Keratinocyte (primary cell): ENCODE measurements around the gene GALR1. TPM values are rescaled to one million over a fixed set of nuclear protein-coding genes. Genes with fewer than 3 reads are reported as not detected.

ENCODE experiments used
- DNase-seq: peaks from one replicate; pipeline ENCODE4 v3.0.0-alpha.2; 2011; ENCODE audit warnings: low read depth, missing footprints, low spot score
- FAIRE-seq: peaks from 2 replicates; lab custom pipeline; 2011; peaks lifted over from hg19 to GRCh38; lab: Jason Lieb, UNC
- H2AFZ ChIP-seq: 2 replicates; pipeline ENCODE4 v1.6.0; 2012; ENCODE audit warnings: low read length, control low read depth, inconsistent platforms; ENCODE audit not compliant: control insufficient read depth
- H3K27ac ChIP-seq: 2 replicates; pipeline ENCODE4 v1.5.1; 2011; ENCODE audit warnings: low read length; ENCODE audit not compliant: control insufficient read depth, insufficient read depth
- H3K27me3 ChIP-seq: 3 replicates; pipeline ENCODE4 v1.6.0; 2011; ENCODE audit warnings: low read length; ENCODE audit not compliant: control insufficient read depth, insufficient read depth; ENCODE audit errors: extremely low read depth
- H3K36me3 ChIP-seq, 2 experiments: 2 replicates in 1 of 2; 3 replicates in 1 of 2; pipeline ENCODE4 v1.5.1; 2011; ENCODE audit warnings: low read length in 2 of 2, mild to moderate bottlenecking in 1 of 2; ENCODE audit not compliant: control insufficient read depth in 2 of 2, insufficient read depth in 2 of 2; ENCODE audit errors: extremely low read depth in 1 of 2
- H3K4me1 ChIP-seq: 3 replicates; pipeline ENCODE4 v1.5.1; 2011; ENCODE audit warnings: low read length; ENCODE audit not compliant: control insufficient read depth, insufficient read depth; ENCODE audit errors: extremely low read depth
- H3K4me2 ChIP-seq: 3 replicates; pipeline ENCODE4 v1.6.0; 2011; ENCODE audit warnings: low read depth, low read length; ENCODE audit not compliant: control insufficient read depth, insufficient read depth; ENCODE audit errors: extremely low read depth
- H3K4me3 ChIP-seq, 3 experiments: fragments of 200-600 bp in 1 of 3; sonication (generic) in 1 of 3; 2 replicates in 2 of 3; 3 replicates in 1 of 3; pipeline ENCODE4 v1.5.1; 2011 to 2016; ENCODE audit warnings: low read length in 3 of 3, mild to moderate bottlenecking in 3 of 3, control low read depth in 2 of 3, inconsistent platforms in 1 of 3, low read depth in 1 of 3, mixed read lengths in 1 of 3, mixed run types in 1 of 3, moderate library complexity in 1 of 3; ENCODE audit not compliant: control insufficient read depth in 2 of 3, insufficient read depth in 2 of 3; ENCODE audit errors: extremely low read depth in 1 of 3
- H3K79me2 ChIP-seq: 2 replicates; pipeline ENCODE4 v1.6.0; 2012; ENCODE audit warnings: low read length; ENCODE audit not compliant: control insufficient read depth, insufficient read depth
- H3K9ac ChIP-seq: 3 replicates; pipeline ENCODE4 v1.6.0; 2011; ENCODE audit warnings: low read length; ENCODE audit not compliant: control insufficient read depth, insufficient read depth; ENCODE audit errors: extremely low read depth
- H3K9me1 ChIP-seq: 3 replicates; pipeline ENCODE4 v1.6.0; 2011; ENCODE audit warnings: low read length; ENCODE audit not compliant: control insufficient read depth, insufficient read depth; ENCODE audit errors: extremely low read depth
- H3K9me3 ChIP-seq: 2 replicates; pipeline ENCODE4 v1.5.1; 2012; ENCODE audit warnings: low read depth, low read length; ENCODE audit not compliant: control insufficient read depth
- H4K20me1 ChIP-seq: 3 replicates; pipeline ENCODE4 v1.6.0; 2011; ENCODE audit warnings: low read length; ENCODE audit not compliant: control insufficient read depth, insufficient read depth; ENCODE audit errors: extremely low read depth
- CTCF ChIP-seq, 3 experiments: IDR thresholded peaks in 1 of 3; conservative IDR thresholded peaks in 1 of 3; optimal IDR thresholded peaks in 1 of 3; 2 replicates in 2 of 3; 3 replicates in 1 of 3; pipeline versions ENCODE3 to v1.5.1; 2011; ENCODE audit warnings: low read length in 3 of 3, mild to moderate bottlenecking in 3 of 3, moderate library complexity in 2 of 3, control low read depth in 1 of 3, inconsistent platforms in 1 of 3; ENCODE audit not compliant: insufficient read depth in 2 of 3; ENCODE audit errors: extremely low read depth in 1 of 3
- EZH2 ChIP-seq: IDR thresholded peaks from one replicate; pipeline ENCODE4 v1.6.1; 2012; ENCODE audit warnings: inconsistent platforms, mild to moderate bottlenecking, low read length, moderate library complexity
- dilution Hi-C: fragments of 300-500 bp; cut with MboI; formaldehyde crosslinking; loops from one replicate; pipeline ENCODE4 v1.7.0; 2020; ENCODE audit warnings: low sequenced_read_pairs; ENCODE audit not compliant: extremely low pct_ligation_motif_present
- polyA plus RNA-seq, 5 experiments: library from polyadenylated mRNA; depleted of rRNA in 3 of 5; stranded (reverse) in 3 of 5; stranded (forward) in 1 of 5; unstranded in 1 of 5; fragments of >200 nt; gene quantifications; 1 replicate in 1 of 5; 2 replicates in 3 of 5; 3 replicates in 1 of 5; pipeline versions ENCODE4 v1.2.1 to v1.2.3, GENCODE V29; 2011 to 2012; ENCODE audit warnings: missing spikeins in 2 of 5, low read depth in 1 of 5, low replicate concordance in 1 of 5

The GALR1 gene
- polyA plus RNA-seq, 1 donor (not counting 4 experiments of a cell fraction or from before 2014, with no cell fraction given) = not detected

DNA sequence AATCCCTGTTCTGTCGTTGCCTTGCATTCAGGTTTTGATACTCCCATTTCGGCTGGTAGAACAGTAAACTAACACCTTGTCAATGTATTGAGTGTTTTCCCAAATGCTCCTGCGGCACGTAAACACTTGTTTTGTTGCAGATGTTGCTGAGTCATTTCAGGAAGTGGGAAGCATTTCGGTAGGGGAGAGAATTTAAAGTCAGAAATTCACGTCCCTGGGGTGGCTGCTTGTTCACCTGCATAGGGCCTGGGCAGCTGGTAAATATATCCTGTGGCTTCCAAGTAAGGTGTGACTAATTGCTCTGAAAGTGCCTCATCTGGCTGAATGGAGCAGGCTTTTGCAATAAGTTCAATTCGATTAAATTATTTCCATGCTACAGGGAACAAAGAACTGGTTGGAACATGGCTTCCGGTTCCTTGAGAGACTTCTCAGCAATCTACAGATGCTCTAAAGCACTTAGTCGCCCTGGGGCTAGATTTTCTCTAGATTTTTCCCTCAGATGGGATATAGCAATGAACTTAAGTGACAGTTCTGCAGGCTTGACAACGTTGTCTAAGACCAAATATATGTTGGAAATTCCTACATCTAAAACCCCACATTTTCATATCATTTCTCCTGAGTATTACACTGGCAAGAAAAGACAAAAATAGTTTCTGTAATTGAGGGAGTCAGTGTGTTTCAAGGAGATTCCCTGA lies 5.2 kb downstream of the GALR1 start:
- H3K4me2 ChIP-seq = no peak overlapping the region
- no peak overlapping the region for H3K27ac ChIP-seq
- no peaks in the 10 kb centered on the region for H3K9me1 ChIP-seq
- TF ChIP-seq CTCF (optimal IDR thresholded peaks at IDR 0.05 in 1 of 3, IDR thresholded peaks at IDR 0.05 in 1 of 3, conservative IDR thresholded peaks at IDR 0.05 in 1 of 3; ENCODE audit: extremely low read depth in 1 of 3, insufficient read depth in 2 of 3, low read length in 3 of 3) (no peak), EZH2 (no peak)
- no peaks in the 10 kb centered on the region for H3K79me2 ChIP-seq
- H2AFZ ChIP-seq = no peak overlapping the region
- H3K4me3 ChIP-seq = no peak overlapping the region
- no peaks in the 10 kb centered on the region for H3K36me3 ChIP-seq
- peaks cover 22% of the 10 kb centered on the region for H3K27me3 ChIP-seq
- no peak for DNase-seq
- no peak overlapping the region for H3K9ac ChIP-seq
- dilution Hi-C loops = no loop called here
- FAIRE-seq = no peak
- H3K4me1 ChIP-seq = no peaks in the 10 kb centered on the region
- peaks cover 2% of the 10 kb centered on the region for H3K9me3 ChIP-seq
- H4K20me1 ChIP-seq = no peaks in the 10 kb centered on the region

- Histone ChIP-seq H4K20me1 (no peaks in the 10 kb centered on the region), H3K4me2 (no peak overlapping the region), H3K36me3 (no peaks in the 10 kb centered on the region), H3K27me3 (peaks cover 16% of the 10 kb centered on the region), H3K27ac (no peak overlapping the region), H3K9me1 (no peaks in the 10 kb centered on the region), H2AFZ (no peak overlapping the region), H3K9me3 (peaks cover 2% of the 10 kb centered on the region), H3K9ac (no peak overlapping the region), H3K79me2 (no peaks in the 10 kb centered on the region), H3K4me3 (no peak overlapping the region), H3K4me1 (no peaks in the 10 kb centered on the region)
- FAIRE-seq (no peak), DNase-seq (no peak)
- TF ChIP-seq EZH2 = no peak
- no peak for TF ChIP-seq CTCF (optimal IDR thresholded peaks at IDR 0.05 in 1 of 3, IDR thresholded peaks at IDR 0.05 in 1 of 3, conservative IDR thresholded peaks at IDR 0.05 in 1 of 3; ENCODE audit: extremely low read depth in 1 of 3, insufficient read depth in 2 of 3, low read length in 3 of 3)
- dilution Hi-C loops = no loop called here
Observed at GRCh38 chr18:77255426-77256105, 5.9 kb downstream of the GALR1 start.
